HFF-Myc (cell line): ENCODE measurements around the gene EML1.

Experiments
- DNase-seq: peaks from one replicate; pipeline ENCODE4 v3.0.0-alpha.2; 2011; ENCODE audit warnings: low read depth; ENCODE audit errors: extremely low read depth
- H3K4me3 ChIP-seq: replicated peaks from 2 replicates; pipeline ENCODE4 v1.5.1; 2011; ENCODE audit warnings: low read depth, mild to moderate bottlenecking, control low read depth, low read length
- CTCF ChIP-seq: IDR thresholded peaks from 2 replicates; pipeline ENCODE4 v1.5.1; 2012; ENCODE audit warnings: mild to moderate bottlenecking, low read depth, low read length, control low read depth; ENCODE audit errors: missing control alignments

Gene EML1

DNA sequence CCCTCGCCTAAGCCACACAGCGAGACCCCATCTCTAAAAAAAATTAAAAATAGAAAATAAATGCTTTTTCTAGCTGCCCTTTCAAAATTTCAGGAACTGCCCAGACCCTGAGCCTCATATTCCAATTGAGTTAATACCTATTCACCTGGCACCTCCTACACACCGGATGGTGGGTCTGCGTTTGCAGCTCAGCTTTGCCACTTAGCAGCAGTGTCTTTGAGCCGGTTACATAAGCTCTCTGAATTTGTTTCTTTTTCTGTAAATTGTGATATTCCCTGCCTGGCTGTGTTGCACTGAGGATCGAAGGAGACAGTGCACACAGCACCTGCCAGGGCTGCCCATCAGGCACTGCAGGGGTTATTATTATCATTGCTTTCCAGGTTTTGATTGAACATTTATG, 125.6 kb downstream of the EML1 start:
- no peak for DNase-seq
- H3K4me3 ChIP-seq: no peak overlapping the region
- TF ChIP-seq CTCF: no peak

DNA sequence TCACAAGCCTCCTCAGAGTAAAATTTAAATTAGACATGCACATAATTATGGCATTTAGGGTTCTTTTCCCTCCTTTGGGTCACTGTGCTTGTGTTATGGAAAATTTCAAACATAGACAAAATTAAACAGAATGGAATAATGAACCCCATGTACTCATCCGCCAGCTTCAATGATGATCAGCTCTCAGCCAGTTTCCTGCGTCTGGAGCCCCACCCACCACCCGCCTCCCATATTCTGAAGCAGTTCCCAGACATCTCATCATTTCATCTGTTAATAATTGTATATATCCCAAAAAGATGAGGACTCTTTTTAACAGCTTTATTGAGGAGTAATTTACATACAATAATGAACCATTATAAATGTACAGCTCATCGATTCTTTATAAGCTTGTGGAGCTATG, 128.2 kb downstream of the EML1 start:
- TF ChIP-seq CTCF: no peak
- no peak overlapping the region for H3K4me3 ChIP-seq
- no peak for DNase-seq

DNA sequence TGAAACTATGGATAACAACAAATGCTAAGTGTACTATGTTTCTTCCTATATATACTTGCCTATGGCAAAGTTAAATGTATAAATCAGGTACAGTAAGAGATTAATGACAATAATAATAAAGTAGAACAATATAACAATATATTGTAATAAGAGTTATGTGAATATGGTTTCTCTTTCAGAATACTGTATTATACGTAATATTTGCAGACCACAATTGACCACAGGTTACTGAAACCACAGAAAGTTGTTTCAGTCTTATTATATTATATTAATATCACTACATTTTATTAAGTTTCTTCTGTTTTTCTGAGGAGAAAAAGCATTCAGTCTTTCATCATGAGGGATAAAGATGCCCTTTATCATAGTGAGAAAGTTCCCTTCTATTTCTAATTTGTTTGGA, 131.2 kb downstream of the EML1 start:
- TF ChIP-seq CTCF: no peak
- H3K4me3 ChIP-seq: no peak overlapping the region
- no peak for DNase-seq

DNA sequence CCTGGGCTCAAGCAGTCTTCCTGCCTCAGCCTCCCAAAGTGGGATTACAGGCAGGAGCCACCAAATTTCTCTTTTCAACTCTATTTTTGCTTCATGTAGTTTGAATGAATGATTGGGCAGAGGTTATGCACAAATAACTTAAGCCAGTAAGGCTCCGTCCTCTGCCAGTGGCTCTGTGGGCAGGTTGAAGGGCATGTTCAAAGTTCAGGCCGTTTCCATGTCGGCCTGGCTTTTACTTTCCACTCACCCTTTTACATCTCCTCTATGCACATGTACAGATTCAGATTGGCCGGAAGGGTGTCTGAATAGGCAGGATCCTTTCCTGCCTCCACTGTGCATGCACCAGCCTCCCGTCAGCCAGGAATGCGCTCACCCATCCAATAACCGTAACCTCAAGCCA, 132.3 kb downstream of the EML1 start:
- no peak for TF ChIP-seq CTCF
- DNase-seq: no peak
- no peak overlapping the region for H3K4me3 ChIP-seq

DNA sequence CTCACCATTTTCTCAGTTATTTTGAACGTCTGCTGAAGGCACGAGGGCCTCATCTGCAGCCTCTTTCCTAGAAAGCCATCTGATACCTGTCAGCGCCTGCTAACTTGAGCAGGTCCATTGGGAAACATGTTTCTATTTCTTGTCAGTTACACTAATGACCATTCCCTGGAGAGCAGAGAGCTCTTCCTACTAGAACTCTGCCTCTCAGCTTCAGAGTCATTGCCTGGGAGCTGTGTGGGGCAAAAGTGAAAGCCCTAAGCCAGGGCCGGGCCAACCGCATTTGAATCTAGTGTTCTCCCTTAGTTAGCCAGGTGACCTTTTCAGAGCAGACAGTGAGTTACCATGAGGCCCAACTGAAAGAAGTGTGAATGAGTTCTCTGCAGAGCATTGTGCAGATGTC, 135.8 kb downstream of the EML1 start:
- DNase-seq: no peak
- no peak overlapping the region for H3K4me3 ChIP-seq
- TF ChIP-seq CTCF: no peak

DNA sequence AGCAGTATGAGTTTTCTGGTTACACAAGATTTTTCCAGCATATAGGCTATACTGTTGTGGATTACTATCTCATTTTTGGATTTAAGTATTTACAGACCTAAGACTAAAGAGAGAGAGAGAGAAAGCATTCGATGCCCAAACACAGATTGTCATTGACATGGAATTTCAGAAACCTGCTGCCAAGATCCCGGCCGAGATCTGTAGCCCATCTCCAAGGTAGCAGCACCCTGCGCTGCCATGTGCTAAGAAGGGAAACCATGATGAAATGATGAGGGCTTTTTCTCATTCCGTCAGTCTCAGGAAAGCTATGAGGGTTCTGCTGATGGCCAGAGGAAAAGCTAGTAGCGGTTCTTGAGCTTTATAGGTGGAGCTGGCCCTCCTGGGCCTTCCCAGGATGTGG, 136.4 kb downstream of the EML1 start:
- TF ChIP-seq CTCF: no peak
- H3K4me3 ChIP-seq: no peak overlapping the region
- DNase-seq: no peak
